Caki2 (cell line): ENCODE data around the gene CPSF4L. TPM values are rescaled to one million over a fixed set of nuclear protein-coding genes. Genes with fewer than 3 reads are reported as not detected.

Experiments
- DNase-seq: peaks from one replicate; pipeline ENCODE4 v3.0.0-alpha.2; 2015; ENCODE audit warnings: low read depth
- in situ Hi-C: cut with HindIII; loops from 2 replicates; pipeline ENCODE4 v1.10.0; 2016; ENCODE audit warnings: low sequenced_read_pairs, low pct_unique_long_range_greater_than_20kb, mixed read lengths
- total RNA-seq: library from RNA; depleted of rRNA; stranded (reverse); fragments of >200 nt; shearing (Covaris generic); gene quantifications from 2 replicates; pipeline ENCODE4 v1.2.3, GENCODE V29; 2014; ENCODE audit warnings: low replicate concordance

CPSF4L gene
- total RNA-seq, 1 experiment from 2014 or later = not detected

DNA sequence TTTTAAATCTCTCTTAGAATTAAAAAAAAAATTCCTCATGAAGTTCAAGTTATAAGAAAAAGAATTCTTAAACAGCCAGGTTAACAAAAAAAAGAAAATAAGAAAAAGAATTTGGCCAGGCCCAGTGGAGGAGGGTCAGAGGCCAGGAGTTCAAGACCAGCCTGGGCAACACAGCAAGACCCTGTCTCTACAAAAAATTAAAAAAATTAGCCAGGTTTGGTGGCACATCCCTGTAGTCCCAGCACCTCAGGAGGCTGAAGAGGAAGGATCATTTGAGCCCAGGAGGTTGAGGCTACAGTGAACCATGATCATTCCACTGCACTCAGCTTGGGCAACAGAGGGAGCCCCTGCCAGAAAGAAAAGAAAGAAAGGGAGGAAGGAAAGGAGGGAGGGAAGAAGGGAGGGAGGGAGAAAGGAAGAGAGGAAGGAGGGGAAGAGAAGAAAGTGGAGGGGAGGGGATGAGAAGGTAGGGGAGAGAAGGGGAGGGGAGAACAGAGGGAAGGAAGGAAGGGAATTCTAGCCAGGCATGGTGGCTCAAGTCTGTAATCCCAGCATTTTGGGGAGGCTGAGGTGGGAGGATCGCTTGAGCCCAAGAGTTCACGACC, 38.0 kb downstream of the CPSF4L start:
- DNase-seq = no peak
- in situ Hi-C loops = no loop called here

DNA sequence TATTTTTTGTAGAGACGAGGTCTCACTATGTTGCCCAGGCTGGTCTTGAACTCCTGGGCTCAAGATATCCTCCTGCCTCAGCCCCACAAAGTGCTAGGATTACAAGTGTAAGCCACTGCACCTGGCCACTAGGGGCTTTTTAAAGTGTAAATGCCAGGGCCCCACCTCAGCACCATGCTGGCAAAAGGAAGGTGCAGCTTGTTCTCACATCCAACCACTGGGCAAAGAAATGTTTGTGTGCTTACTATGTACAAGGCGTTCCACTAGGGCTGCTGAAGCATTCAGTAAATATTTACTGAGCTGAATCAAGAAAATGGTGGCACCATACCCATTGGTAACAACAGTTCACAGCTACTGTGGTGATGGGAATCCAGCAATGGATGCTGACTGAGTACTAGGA, 46.2 kb downstream of the CPSF4L start:
- in situ Hi-C loops = no loop called here
- no peak for DNase-seq

DNA sequence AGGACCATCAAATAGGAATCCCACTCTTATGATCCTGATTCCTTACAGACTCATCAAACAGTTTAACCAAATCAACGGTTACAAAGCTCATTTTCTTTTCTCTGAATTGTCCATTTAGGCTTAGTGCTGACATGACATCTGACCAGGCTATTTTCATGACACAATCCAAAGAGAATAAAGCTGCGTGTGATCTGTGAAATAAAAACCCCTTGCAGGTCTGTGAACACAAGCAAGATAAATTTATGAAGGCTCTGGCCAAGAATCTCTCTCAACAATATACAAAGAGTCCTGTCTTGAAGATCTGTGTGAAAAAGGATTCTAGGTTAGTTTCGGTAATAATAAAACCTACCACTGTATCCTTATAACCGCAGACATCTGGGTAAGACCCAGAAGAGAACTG, 46.8 kb downstream of the CPSF4L start:
- in situ Hi-C loops = no loop called here

DNA sequence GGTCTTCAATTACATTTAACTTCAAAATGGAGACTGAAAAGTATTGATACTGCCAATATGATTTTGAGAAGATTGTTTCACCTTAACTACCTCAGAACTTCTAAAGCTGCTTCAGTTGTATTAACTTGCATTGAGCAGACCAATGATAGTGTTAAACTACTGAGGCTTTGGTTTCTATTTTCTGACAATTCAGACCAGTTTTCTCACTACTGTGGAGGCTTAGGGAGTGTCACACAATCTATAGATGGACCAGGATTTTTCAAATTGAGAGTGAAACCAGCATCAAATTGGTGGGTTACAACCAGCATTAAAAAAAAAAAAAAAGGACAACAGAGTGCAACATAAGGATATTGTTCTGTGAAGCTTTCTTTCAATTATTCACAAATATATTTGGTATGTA, 47.7 kb downstream of the CPSF4L start:
- no peak for DNase-seq
- in situ Hi-C loops = no loop called here

More for the DNA sequence above, 46.8 kb downstream of the CPSF4L start:
- DNase-seq = no peak

DNA sequence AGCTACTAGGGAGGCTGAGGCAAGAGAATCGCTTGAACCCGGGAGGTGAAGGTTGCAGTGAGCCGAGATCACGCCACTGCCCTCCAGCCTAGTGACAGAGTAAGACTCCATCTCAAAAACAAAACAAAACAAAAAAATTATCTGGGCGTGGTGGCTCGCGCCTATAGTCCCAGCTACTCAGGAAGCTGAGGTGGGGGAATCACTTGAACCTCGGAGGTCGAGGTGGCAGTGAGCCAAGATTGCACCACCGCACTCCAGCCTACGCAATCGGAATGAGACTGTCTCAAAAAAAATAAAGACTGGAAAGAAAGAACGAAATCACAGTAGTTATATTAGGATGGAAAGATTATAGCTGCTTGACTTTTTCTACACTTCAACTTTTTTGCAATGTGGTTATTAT, 49.9 kb downstream of the CPSF4L start:
- DNase-seq = no peak
- in situ Hi-C loops = no loop called here

DNA sequence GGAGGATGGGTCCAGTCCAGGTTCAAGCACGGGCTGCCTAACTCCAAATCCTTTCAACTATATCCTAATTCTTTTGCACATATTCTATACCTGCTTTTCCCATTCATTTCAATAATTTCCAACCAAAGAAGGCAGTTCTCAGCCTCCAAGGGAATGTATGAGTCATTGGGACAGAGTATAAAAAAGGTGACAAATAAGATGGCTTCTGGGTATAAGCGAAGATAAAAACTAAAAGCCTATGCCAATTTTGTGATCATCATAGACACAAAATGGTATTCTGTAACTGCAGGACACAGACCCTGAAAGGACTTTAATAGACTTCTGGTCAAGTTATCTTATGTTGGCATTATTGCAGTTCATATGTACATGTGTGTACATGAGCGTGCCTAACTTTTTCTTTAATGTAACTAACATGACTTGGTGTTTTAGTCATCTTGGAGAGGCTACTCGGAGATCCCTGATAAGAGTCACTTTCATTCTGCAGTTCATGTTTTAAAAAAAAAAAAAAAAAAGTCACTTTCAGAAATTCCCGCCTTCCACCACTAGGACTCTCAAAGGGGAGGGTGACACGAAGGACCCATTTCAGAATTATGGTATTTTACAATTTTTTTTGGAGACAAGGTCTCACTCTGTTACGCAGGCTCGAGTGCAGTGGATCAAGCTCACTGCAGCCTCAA, 51.5 kb downstream of the CPSF4L start:
- peak; percentile 22 for DNase-seq
- in situ Hi-C loops = no loop called here

DNA sequence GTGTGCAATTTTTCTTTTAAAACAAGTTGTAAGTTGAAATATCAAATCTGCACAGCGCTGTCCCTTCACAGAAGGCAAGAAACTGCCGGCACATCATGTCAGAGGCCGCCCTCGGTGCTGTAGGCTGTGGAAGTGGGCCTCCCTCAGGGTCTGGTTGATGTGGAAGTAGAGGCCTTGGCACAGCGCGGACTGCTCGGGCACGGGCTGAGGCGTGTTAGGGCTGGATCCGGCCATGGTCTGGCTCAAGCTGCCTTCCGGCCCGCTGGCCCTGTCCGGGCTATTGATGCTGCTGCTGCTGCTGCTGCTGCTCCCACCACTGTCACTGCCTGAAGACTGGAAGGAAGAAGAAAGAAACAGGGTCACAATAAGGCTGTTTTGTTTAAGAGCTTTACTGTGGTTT, 52.2 kb downstream of the CPSF4L start:
- in situ Hi-C loops = no loop called here
- DNase-seq = no peak

DNA sequence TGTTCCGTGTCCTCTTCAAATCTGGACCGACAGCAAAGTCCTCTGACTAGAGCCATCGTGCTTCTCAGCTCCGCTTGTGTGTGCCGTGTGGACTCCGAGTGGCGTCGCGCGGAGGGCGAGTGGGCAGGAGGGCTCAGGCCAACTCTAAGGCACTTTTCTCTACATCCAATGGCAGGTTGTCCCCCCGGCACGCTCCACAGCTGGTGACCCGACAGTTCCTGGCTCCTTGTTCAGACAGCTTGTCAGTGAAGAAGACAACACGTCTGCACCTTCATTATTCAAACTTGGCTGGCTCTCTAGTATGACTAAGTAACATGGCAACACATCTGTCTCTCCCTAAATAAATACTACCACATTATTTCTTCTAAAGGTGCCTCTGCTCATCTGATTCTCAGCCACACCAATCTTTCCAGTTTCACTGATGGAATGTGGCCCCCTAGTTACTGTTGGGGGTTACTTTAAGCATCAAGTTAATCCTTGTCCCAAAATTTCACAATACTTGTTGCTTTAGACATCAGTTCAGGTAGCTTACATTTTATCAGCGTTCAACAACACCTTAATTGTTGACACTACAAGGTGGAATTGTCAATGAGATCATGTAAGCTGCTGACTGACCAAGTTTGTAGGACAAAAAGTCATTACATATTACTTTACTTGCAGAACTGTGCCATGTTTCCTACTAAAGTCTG, 53.4 kb downstream of the CPSF4L start:
- in situ Hi-C loops = no loop called here
- DNase-seq = no peak

DNA sequence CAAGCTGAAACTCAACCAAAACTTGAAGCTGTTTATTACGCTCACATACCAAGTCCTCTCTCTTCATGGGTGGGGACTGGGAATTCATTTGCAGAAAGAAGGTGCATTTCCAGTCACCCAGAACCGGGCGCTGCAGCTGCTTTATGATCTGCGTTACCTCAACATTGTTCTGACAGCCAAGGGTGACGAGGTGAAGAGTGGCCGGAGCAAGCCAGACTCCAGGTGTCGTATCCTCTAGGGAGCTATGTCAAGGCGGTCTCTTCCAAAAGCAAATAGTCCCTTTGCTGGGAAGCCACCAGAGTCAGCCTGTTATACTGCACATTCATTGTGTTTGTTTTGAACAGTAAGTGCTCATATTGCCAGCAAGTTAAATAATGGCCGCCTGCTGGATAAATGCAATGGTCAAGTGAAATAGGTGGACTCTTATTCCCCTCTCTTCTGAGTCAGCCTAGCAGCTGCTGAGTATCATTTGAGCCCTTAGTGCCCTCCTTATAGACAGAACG, 56.2 kb downstream of the CPSF4L start:
- in situ Hi-C loops = no loop called here
- no peak for DNase-seq

DNA sequence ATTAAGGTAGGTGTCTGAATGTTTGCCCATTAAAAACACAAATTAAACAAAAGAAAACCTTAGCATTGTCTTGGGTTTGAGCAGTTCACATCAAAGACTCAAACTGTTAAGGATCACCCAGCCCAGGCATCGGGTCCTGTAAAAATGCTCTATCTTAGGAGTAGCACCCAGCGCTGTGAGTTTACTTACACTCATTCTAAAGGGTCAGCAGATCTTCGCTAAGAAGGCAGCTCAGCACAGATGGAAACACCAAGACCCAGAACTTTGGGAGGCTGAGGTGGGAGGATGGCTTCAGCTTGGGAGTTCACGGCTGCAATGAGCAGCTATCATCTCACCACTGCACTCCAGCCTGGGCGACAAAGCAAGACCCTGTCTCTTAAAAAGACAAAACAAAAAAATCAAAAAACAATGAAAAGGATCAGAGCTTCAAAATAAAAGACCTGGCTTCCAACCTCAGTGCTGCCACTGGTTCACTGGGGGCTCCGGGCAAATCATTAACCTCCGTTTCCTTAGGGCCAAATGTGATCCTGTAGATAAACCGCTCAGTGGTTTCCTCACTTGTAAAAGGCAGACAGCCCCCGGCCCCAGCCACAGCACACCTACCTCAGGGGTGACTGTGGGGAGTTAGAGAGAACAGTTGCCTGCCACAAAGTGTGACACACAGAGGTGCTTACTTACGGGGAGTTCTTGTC, 57.7 kb downstream of the CPSF4L start:
- no peak for DNase-seq
- in situ Hi-C loops = no loop called here

DNA sequence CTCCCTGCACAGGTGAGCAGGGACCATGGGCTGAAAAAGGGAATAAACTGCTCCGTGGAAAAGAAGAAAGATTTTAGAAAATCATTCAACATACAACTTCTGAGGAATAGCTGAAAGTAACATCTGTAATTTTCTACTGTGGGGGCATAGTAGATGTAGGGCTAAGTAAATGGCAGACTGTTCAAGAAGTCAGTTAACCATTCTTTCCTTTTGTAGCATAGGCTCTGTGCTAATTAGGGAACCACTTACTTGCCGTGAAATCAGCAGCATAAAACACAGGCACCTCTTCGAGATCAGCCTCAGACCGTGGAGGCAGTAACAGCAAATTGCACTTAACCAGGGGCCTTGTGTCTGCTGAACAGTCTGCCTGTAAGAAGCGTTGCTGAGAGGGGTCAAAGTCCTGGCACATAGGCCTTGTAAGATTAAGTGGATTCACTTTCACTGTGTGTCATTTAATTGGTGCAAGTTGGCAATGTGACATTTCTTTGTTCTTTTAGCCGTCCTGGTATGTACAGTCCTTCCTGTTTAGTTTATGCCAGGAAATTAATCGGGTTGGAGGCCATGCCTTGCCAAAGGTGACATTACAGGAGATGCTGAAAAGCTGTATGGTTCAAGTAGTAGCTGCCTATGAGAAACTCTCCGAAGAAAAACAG, 58.4 kb downstream of the CPSF4L start:
- in situ Hi-C loops = no loop called here
- DNase-seq = no peak

DNA sequence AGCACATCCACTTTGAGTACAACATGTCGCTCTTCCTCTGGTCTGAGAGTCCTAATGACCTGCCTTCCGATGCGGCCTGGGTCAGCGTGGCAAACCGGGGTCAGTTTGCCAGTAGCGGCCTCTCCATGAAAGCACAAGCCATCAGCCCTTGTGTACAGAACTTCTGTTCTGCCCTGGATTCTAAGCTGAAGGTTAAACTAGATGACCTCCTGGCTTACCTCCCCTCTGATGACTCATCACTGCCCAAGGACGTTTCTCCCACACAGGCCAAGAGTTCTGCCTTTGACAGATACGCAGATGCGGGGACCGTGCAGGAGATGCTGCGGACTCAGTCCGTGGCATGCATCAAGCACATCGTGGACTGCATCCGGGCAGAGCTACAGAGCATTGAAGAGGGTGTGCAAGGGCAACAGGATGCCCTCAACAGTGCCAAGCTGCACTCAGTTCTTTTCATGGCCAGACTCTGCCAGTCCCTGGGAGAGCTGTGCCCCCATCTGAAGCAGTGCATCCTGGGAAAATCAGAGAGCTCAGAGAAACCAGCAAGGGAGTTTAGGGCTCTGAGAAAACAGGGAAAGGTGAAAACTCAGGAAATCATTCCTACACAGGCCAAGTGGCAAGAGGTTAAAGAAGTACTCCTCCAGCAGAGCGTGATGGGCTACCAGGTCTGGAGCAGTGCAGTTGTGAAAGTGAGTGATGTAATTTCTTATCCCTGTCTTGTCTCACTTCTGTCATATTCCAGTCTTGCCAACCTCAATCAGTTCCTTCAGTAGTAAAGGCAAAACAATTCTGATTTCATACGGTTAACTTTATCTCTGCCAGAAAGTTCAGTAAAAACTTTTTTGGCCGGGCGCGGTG, 60.2 kb downstream of the CPSF4L start:
- no peak for DNase-seq
- in situ Hi-C loops = no loop called here

DNA sequence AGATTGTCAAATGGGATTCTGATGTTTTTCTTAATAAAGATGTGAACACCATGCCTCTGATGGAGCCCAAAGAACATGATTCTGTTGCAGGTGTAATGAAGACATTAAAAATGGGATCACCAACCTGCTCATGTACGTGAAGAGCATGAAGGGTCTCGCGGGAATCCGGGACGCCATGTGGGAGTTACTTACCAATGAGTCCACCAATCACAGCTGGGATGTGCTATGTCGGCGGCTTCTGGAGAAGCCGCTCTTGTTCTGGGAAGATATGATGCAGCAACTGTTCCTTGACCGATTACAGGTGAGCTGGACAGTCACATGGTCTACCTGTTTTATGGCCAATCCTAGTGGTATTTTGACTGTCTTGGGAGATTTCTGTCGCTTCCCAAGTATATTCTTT, 61.2 kb downstream of the CPSF4L start:
- DNase-seq = no peak
- in situ Hi-C loops = no loop called here

DNA sequence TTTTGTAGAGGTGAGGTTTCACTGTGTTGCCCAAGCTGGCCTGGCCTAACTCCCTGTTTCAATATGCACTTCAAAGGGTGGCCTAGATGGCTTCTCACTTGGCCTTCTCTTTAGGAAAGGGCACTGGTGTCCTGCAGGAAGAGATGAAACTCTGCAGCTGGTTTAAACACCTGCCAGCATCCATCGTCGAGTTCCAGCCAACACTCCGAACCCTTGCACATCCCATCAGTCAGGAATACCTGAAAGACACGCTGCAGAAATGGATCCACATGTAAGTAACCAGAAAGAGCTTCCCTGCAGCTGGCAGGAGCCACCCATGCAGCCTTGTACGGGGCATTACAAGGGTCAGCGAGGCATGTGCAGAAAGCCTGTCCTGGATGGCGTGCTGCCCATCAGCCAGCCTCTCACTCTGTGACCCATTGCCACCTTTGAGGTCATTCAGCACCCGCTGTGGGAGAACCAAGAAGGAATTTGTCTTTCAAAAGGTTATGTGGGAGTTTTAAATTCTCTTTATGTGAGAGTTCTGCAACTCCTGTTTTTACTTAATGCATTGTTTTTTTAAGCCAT, 61.8 kb downstream of the CPSF4L start:
- DNase-seq = no peak
- in situ Hi-C loops = no loop called here

DNA sequence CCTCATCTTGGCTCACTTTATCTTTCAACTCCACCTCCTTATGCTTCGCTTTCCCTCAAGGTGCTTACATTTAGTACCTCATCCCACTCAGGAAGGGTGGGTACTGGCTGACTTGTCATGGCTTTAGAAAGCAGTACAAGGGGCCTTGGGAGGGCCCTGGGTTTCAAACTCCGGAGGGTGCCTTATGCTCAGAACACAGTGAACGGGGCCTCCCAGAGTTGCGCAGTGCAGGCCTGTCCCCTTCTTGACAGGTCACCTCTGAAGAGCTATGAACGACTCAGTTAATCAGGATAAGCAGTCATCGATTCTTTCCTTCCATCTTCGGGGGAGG, 62.8 kb downstream of the CPSF4L start:
- in situ Hi-C loops = no loop called here
- no peak for DNase-seq
